Tibial artery (tissue), 4 donors: ENCODE data around the gene DNAJB13.

ENCODE experiments used
- DNase-seq, 2 donors: peaks; one replicate each; pipeline ENCODE4 v3.0.0-alpha.2; 2019
- H3K27ac ChIP-seq, 2 donors: fragments of 200-600 bp; sonication (generic) in 1 of 2; 1 replicate in 1 of 2; 2 replicates in 1 of 2; pipeline ENCODE4 v1.5.1; 2018 to 2019; ENCODE audit warnings: mild to moderate bottlenecking in 1 of 2
- H3K27me3 ChIP-seq, 2 donors: fragments of 200-600 bp; sonication (generic) in 1 of 2; one replicate each; pipeline versions ENCODE4 v1.5.1 to v1.6.0; 2016 to 2019
- H3K36me3 ChIP-seq, 3 donors: fragments of 200-600 bp; sonication (generic) in 2 of 3; one replicate each; pipeline ENCODE4 v1.5.1; 2016 to 2019; ENCODE audit warnings: mild to moderate bottlenecking in 2 of 3
- H3K4me1 ChIP-seq, 4 donors: fragments of 200-600 bp; sonication (generic) in 2 of 4; 1 replicate in 3 of 4; 2 replicates in 1 of 4; pipeline ENCODE4 v1.5.1; 2016 to 2019
- H3K4me3 ChIP-seq, 2 donors: fragments of 200-600 bp; sonication (generic) in 1 of 2; 1 replicate in 1 of 2; 2 replicates in 1 of 2; pipeline ENCODE4 v1.5.1; 2018 to 2019; ENCODE audit warnings: mild to moderate bottlenecking in 2 of 2
- H3K9me3 ChIP-seq, 3 donors: fragments of 200-600 bp; sonication (generic) in 1 of 3; one replicate each; pipeline ENCODE4 v1.5.1; 2016 to 2019
- intact Hi-C: fragments of 100-400 bp; cut with DNase I; formaldehyde crosslinking; loops from one replicate; pipeline ENCODE4 v1.15.0; 2023; ENCODE audit warnings: low total_unique reads
- TF ChIP-seq, protein P1 (sequence below), 2 experiments: fragments of 200-600 bp in 1 of 2; fragments of 450-650 bp in 1 of 2; IDR thresholded peaks; one replicate each; pipeline ENCODE4 v1.5.1; 2017 to 2019; ENCODE audit warnings: antibody characterized with exemption in 2 of 2, mild to moderate bottlenecking in 1 of 2, moderate library complexity in 1 of 2

The DNAJB13 gene

DNA sequence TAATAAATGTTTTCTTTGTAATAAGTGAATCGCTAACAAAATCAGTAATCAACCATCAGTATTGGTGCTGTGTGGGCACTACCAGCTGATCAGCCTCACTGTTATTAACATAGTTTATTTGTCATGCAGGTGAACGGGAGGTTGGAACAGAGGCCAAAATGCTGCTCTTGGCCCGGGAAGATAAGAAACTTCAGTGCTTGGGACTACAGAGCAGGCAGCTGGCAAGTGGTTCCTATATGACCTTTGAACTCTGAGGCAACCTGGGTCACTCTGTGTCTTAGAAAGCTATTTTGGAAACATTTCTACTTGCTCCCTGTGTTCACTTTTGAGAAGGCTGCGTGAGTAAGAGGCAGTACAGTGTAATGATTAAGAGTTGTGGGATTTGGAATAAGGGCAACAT is 36.5 kb upstream of the DNAJB13 start:
- no peak for DNase-seq
- Histone ChIP-seq H3K4me3 (no peak overlapping the region), H3K27ac (no peak overlapping the region), H3K27me3 (no peaks in the 10 kb centered on the region), H3K36me3 (peaks cover 68 to 92% (median 84%) of the 10 kb centered on the region in 3 donors), H3K9me3 (no peaks in the 10 kb centered on the region), H3K4me1 (no peaks in the 10 kb centered on the region)
- intact Hi-C loops = no loop called here
- TF ChIP-seq, protein P1, sequence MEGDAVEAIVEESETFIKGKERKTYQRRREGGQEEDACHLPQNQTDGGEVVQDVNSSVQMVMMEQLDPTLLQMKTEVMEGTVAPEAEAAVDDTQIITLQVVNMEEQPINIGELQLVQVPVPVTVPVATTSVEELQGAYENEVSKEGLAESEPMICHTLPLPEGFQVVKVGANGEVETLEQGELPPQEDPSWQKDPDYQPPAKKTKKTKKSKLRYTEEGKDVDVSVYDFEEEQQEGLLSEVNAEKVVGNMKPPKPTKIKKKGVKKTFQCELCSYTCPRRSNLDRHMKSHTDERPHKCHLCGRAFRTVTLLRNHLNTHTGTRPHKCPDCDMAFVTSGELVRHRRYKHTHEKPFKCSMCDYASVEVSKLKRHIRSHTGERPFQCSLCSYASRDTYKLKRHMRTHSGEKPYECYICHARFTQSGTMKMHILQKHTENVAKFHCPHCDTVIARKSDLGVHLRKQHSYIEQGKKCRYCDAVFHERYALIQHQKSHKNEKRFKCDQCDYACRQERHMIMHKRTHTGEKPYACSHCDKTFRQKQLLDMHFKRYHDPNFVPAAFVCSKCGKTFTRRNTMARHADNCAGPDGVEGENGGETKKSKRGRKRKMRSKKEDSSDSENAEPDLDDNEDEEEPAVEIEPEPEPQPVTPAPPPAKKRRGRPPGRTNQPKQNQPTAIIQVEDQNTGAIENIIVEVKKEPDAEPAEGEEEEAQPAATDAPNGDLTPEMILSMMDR (IDR thresholded peaks at IDR 0.05) = no peak

DNA sequence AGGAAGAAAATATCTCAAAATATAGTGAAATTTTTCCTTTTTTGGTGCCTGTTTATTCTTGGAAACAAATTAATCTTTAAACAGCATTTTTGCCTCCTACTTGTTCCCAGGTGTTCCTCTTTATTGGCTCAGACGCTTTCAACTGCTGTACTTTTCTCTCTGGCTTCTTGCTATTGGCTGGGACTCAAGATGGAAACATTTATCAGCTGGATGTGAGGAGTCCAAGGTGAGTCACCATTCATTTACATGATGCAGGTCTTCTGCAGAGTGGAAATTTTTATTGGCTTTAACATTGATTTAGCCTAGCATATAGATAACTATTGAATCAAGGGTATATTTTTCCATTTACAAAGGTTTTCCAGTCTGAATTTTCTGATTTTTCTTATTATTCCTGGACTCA is 34.4 kb upstream of the DNAJB13 start:
- no peak for DNase-seq
- no peak overlapping the region for H3K27ac ChIP-seq
- H3K4me3 ChIP-seq = no peak overlapping the region
- no peaks in the 10 kb centered on the region for H3K27me3 ChIP-seq
- no peaks in the 10 kb centered on the region for H3K9me3 ChIP-seq
- peaks cover 69 to 93% (median 82%) of the 10 kb centered on the region in 3 donors for H3K36me3 ChIP-seq
- TF ChIP-seq, protein P1 (IDR thresholded peaks at IDR 0.05) = no peak
- H3K4me1 ChIP-seq = no peaks in the 10 kb centered on the region
- intact Hi-C loops = no loop called here

DNA sequence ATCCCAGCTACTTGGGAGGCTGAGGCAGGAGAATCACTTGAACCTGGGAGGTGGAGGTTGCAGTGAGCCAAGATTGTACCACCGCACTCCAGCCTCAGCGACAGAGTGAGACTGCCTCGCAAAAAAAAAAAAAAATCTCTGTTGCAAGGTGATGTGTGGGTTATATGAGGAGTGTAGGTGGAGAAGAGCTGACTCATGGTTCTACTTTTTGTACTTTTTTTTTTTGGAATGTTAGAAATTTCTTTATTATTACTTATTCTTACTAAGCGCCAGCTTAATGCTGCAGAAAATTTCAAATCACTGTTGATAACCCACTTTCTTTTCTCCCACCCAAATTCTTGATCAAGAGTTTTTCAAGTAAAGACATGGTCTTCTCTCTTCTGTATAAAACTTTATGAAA is 29.6 kb upstream of the DNAJB13 start:
- no peak for DNase-seq
- H3K27ac ChIP-seq = no peak overlapping the region
- intact Hi-C loops = no loop called here
- H3K9me3 ChIP-seq = no peaks in the 10 kb centered on the region
- TF ChIP-seq, protein P1 (IDR thresholded peaks at IDR 0.05) = no peak
- H3K4me1 ChIP-seq = no peaks in the 10 kb centered on the region
- H3K27me3 ChIP-seq = no peaks in the 10 kb centered on the region
- no peak overlapping the region for H3K4me3 ChIP-seq
- H3K36me3 ChIP-seq = peaks cover 61 to 92% (median 71%) of the 10 kb centered on the region in 3 donors

DNA sequence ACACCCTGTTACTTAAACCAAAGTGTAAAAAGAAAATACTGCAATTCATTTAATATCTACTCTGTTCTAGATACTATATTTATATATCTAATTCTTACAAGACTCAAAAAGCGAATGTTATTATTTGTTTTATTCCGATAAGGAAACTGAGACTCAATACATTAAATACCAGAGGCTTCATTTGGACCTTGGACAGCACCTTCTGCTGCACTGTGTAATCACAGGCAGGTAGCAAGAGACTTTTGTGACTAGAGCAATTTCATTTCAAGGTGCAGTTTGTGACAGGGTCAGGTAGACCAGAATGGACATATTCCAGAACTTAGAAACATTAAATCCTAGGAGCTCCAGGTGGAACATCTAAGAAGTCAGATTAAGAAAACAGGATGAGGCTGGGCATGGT is 21.4 kb upstream of the DNAJB13 start:
- TF ChIP-seq, protein P1 (IDR thresholded peaks at IDR 0.05) = no peak
- H3K4me3 ChIP-seq = no peak overlapping the region
- intact Hi-C loops = no loop called here
- DNase-seq = no peak
- no peaks in the 10 kb centered on the region for H3K4me1 ChIP-seq
- no peaks in the 10 kb centered on the region for H3K27me3 ChIP-seq
- H3K36me3 ChIP-seq = peaks cover 38 to 78% (median 60%) of the 10 kb centered on the region in 3 donors
- no peaks in the 10 kb centered on the region for H3K9me3 ChIP-seq
- H3K27ac ChIP-seq = no peak overlapping the region

DNA sequence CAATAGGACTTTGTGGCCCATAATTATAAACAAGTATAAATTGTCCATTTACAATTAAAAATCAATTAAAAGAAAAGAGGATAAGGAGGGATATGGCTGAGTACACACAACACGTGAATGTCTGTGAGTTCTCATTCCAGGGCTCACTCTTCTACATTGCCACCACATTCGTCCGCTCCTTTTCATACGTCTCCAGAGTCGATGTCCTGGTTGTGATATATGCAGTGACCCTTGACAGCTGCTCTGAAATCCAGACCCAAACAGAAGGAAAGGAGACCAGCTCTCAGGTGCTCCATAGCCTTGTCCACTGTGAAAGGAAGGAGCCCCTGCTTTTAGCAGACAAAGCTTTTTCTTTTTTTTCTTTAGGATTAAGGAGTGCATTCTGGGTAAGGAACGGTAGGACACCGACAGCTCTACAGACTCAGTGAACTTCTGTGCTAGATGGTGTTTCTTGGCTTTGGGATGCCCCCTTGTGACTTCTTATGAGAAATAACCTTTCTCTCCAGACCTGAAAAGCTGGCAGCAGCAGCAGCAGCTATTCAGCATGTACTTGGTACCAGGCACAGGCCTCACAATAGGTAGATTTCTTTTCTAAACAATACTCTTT is 19.7 kb upstream of the DNAJB13 start:
- Histone ChIP-seq H3K27me3 (no peaks in the 10 kb centered on the region), H3K9me3 (no peaks in the 10 kb centered on the region), H3K4me3 (no peak overlapping the region), H3K36me3 (peaks cover 29 to 62% (median 49%) of the 10 kb centered on the region in 3 donors), H3K4me1 (no peaks in the 10 kb centered on the region), H3K27ac (no peak overlapping the region)
- TF ChIP-seq, protein P1 (IDR thresholded peaks at IDR 0.05) = no peak
- DNase-seq = no peak
- intact Hi-C loops = no loop called here

DNA sequence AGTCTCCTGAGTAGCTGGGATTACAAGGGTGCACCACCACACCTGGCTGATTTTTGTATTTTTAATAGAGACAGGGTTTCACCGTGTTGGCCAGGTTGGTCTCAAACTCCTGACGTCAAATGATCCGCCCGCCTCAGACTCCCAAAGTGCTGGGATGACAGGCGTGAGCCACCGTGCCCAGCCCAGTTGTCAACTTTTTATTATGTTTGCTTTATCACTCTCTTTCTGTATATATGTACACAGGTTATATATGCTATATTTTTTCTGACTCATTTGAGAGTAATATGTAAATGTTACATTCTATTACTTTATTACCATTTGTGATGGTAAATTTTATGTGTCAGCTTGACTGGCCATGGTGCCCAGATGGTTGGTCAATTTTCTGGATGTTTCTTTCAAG is 18.9 kb upstream of the DNAJB13 start:
- Histone ChIP-seq H3K9me3 (no peaks in the 10 kb centered on the region), H3K27me3 (no peaks in the 10 kb centered on the region), H3K36me3 (peaks cover 26 to 54% (median 41%) of the 10 kb centered on the region in 3 donors), H3K4me1 (no peaks in the 10 kb centered on the region), H3K27ac (no peak overlapping the region), H3K4me3 (no peak overlapping the region)
- intact Hi-C loops = no loop called here
- DNase-seq = no peak
- TF ChIP-seq, protein P1 (IDR thresholded peaks at IDR 0.05) = no peak
